ENCODE measurements around the gene CPM.
"Not testable (repeated sequence)": the region's sequence is repeated elsewhere in the genome, so short reads cannot be mapped to it uniquely, and the experiment has no call there.

The CPM gene

GRCh38 chr12:68803948-68804656, 128.9 kb downstream of the CPM start:
- no peak for DNase-seq

GRCh38 chr12:68802911-68803651, 129.9 kb downstream of the CPM start:
- DNase-seq = not testable (repeated sequence)

GRCh38 chr12:68802372-68802745, 130.6 kb downstream of the CPM start:
- not testable (repeated sequence) for DNase-seq
